HFF-Myc (cell line): ENCODE data around the gene TM7SF2.
"Not testable (repeated sequence)": the region's sequence is repeated elsewhere in the genome, so short reads cannot be mapped to it uniquely, and the experiment has no call there.

ENCODE experiments used
- DNase-seq: peaks from one replicate; pipeline ENCODE4 v3.0.0-alpha.2; 2011; ENCODE audit warnings: low read depth; ENCODE audit errors: extremely low read depth
- H3K4me3 ChIP-seq: replicated peaks from 2 replicates; pipeline ENCODE4 v1.5.1; 2011; ENCODE audit warnings: low read depth, mild to moderate bottlenecking, control low read depth, low read length
- CTCF ChIP-seq: IDR thresholded peaks from 2 replicates; pipeline ENCODE4 v1.5.1; 2012; ENCODE audit warnings: mild to moderate bottlenecking, low read depth, low read length, control low read depth; ENCODE audit errors: missing control alignments

The TM7SF2 gene

GRCh38 chr11:65118097-65118837 is 6.6 kb downstream of the TM7SF2 start:
- no peak for TF ChIP-seq CTCF
- no peak for DNase-seq
- no peak overlapping the region for H3K4me3 ChIP-seq

GRCh38 chr11:65118891-65119669 is 7.4 kb downstream of the TM7SF2 start:
- not testable (repeated sequence) for H3K4me3 ChIP-seq

GRCh38 chr11:65119670-65119995 is 8.0 kb downstream of the TM7SF2 start:
- DNase-seq: no peak
- TF ChIP-seq CTCF: no peak
- peak overlapping the region; percentile 95; the same call in 1 of the 2 replicates for H3K4me3 ChIP-seq

More at GRCh38 chr11:65118891-65119669, 7.4 kb downstream of the TM7SF2 start:
- not testable (repeated sequence) for DNase-seq

GRCh38 chr11:65120831-65121230 is 9.2 kb downstream of the TM7SF2 start:
- no peak for DNase-seq
- TF ChIP-seq CTCF: no peak
- peak overlapping the region; percentile 95 for H3K4me3 ChIP-seq

- DNase-seq: no peak
- TF ChIP-seq CTCF: no peak
Observed at GRCh38 chr11:65121447-65121864, 9.8 kb downstream of the TM7SF2 start.

GRCh38 chr11:65121865-65122696 is 10.4 kb downstream of the TM7SF2 start, which contains the start of the genes FAU and MRPL49:
Gene FAU, minus strand, starts transcription at chr11:65122134. Its CDS starts 321 bp downstream, at chr11:65121813.
Gene MRPL49, plus strand, starts transcription at chr11:65122321. Its CDS starts 26 bp downstream, at chr11:65122347.
- TF ChIP-seq CTCF: no peak
- peak; percentile 89 for DNase-seq
- peak within 1 kb of the TSS; percentile 95 for H3K4me3 ChIP-seq

More at GRCh38 chr11:65121447-65121864, 9.8 kb downstream of the TM7SF2 start:
- H3K4me3 ChIP-seq: peak overlapping the region; percentile 95
